Stomach (tissue), 9 donors: ENCODE measurements around the gene XIRP2. TPM values are rescaled to one million over a fixed set of nuclear protein-coding genes. Genes with fewer than 3 reads are reported as not detected.
"Not testable (repeated sequence)": the region's sequence is repeated elsewhere in the genome, so short reads cannot be mapped to it uniquely, and the experiment has no call there.

Source experiments
- DNase-seq, 2 donors: peaks; one replicate each; pipeline versions ENCODE4 v3.0.0 to v3.0.0-alpha.2; 2013 to 2019
- H3K27ac ChIP-seq, 5 donors: fragments of 200-600 bp in 4 of 5; sonication (generic) in 4 of 5; one replicate each; pipeline ENCODE4 v1.5.1; 2013 to 2019; ENCODE audit warnings: mild to moderate bottlenecking in 1 of 5, moderate library complexity in 1 of 5
- H3K27me3 ChIP-seq, 3 donors: fragments of 200-600 bp; sonication (generic); one replicate each; pipeline ENCODE4 v1.5.1; 2017 to 2019; ENCODE audit warnings: mixed run types in 1 of 3
- H3K36me3 ChIP-seq, 4 donors: fragments of 200-600 bp; sonication (generic); 1 replicate in 3 of 4; 2 replicates in 1 of 4; pipeline ENCODE4 v1.5.1; 2016 to 2019
- H3K4me1 ChIP-seq, 4 donors: fragments of 200-600 bp; sonication (generic); one replicate each; pipeline ENCODE4 v1.5.1; 2016 to 2019
- H3K4me3 ChIP-seq, 4 donors: fragments of 200-600 bp; sonication (generic) in 3 of 4; one replicate each; pipeline ENCODE4 v1.5.1; 2016 to 2019; ENCODE audit warnings: mild to moderate bottlenecking in 1 of 4
- H3K9me3 ChIP-seq, 4 donors: fragments of 200-600 bp; sonication (generic); one replicate each; pipeline ENCODE4 v1.5.1; 2016 to 2019
- CTCF ChIP-seq, 7 experiments: fragments of 450-650 bp in 4 of 7; fragments of 200-600 bp in 3 of 7; sonication (generic) in 3 of 7; IDR thresholded peaks; one replicate each; pipeline ENCODE4 v1.5.1; 2016 to 2019; ENCODE audit warnings: antibody characterized with exemption in 7 of 7, control low read depth in 2 of 7, mild to moderate bottlenecking in 1 of 7
- EP300 ChIP-seq: sonication (generic); formaldehyde crosslinking; IDR thresholded peaks from one replicate; pipeline ENCODE4 v1.6.1; 2017; ENCODE audit warnings: antibody characterized with exemption
- POLR2A ChIP-seq, 4 donors: fragments of 450-650 bp; IDR thresholded peaks; one replicate each; pipeline ENCODE4 v1.6.1; 2016; ENCODE audit warnings: antibody characterized with exemption in 4 of 4, control low read depth in 2 of 4, mild to moderate bottlenecking in 1 of 4, moderate library complexity in 1 of 4
- POLR2AphosphoS5 ChIP-seq, 3 donors: sonication (generic); formaldehyde crosslinking; IDR thresholded peaks; one replicate each; pipeline ENCODE4 v1.6.1; 2016; ENCODE audit warnings: antibody characterized with exemption in 3 of 3
- WGBS, 5 donors: extraction: QIAGEN DNeasy Blood & Tissue Kit in 3 of 5; methylation state at CpG; one replicate each; pipeline versions ENCODE4 v1.1.5 to v1.1.7; 2013 to 2018; 5-methylcytosine and 5-hydroxymethylcytosine counted together
- intact Hi-C: fragments of 100-400 bp; cut with DNase I; formaldehyde crosslinking; loops from one replicate; pipeline ENCODE4 v1.15.1; 2023; ENCODE audit warnings: low total_unique reads
- polyA plus RNA-seq, 3 donors: library from polyadenylated mRNA; stranded (reverse); fragments of 200-250 nt; gene quantifications; one replicate each; pipeline ENCODE4 v1.2.3, GENCODE V29; 2013
- total RNA-seq, 5 donors: library from RNA; depleted of rRNA; stranded (reverse); fragments of >200 nt; gene quantifications; one replicate each; pipeline versions ENCODE4 v1.1.0 to v1.2.3, GENCODE V29; 2014 to 2016
- donor health status: healthy with polysubstance abuse.
- donor health status: Bipolar disorder and iron deficiency.
- donor health status: healthy.

Gene XIRP2
- total and polyA plus RNA-seq, 8 donors, result 0.10 to 3.2 (median 0.19) TPM; not detected in 4

GRCh38 chr2:167057446-167057845, 169.2 kb downstream of the XIRP2 start:
- no peaks in the 10 kb centered on the region for H3K27me3 ChIP-seq
- H3K36me3 ChIP-seq, result no peaks in the 10 kb centered on the region
- intact Hi-C loops, result no loop called here
- no peaks in the 10 kb centered on the region for H3K9me3 ChIP-seq
- WGBS, 5 donors, result 60 to 83% (median 79%) methylated on average over 4 of the region's 4 CpGs
- H3K4me1 ChIP-seq, result no peaks in the 10 kb centered on the region
- H3K4me3 ChIP-seq, result no peak overlapping the region
- no peak for TF ChIP-seq POLR2A (IDR thresholded peaks at IDR 0.05)
- TF ChIP-seq EP300, result no peak
- TF ChIP-seq POLR2AphosphoS5 (IDR thresholded peaks at IDR 0.05), result no peak
- TF ChIP-seq CTCF (IDR thresholded peaks at IDR 0.05), result no peak
- no peak overlapping the region for H3K27ac ChIP-seq
- DNase-seq, result no peak

GRCh38 chr2:167059173-167059572, 170.9 kb downstream of the XIRP2 start:
- Histone ChIP-seq H3K27ac (no peak overlapping the region), H3K4me3 (no peak overlapping the region), H3K9me3 (no peaks in the 10 kb centered on the region), H3K36me3 (no peaks in the 10 kb centered on the region), H3K4me1 (no peaks in the 10 kb centered on the region), H3K27me3 (no peaks in the 10 kb centered on the region)
- no peak for TF ChIP-seq POLR2AphosphoS5 (IDR thresholded peaks at IDR 0.05)
- no peak for TF ChIP-seq POLR2A (IDR thresholded peaks at IDR 0.05)
- no peak for TF ChIP-seq EP300
- TF ChIP-seq CTCF (IDR thresholded peaks at IDR 0.05), result no peak
- 90 to 97% (median 96%) methylated on average over 10 of the region's 10 CpGs for WGBS, 5 donors
- intact Hi-C loops, result no loop called here
- no peak for DNase-seq

- H3K4me3 ChIP-seq, result no peak overlapping the region
- peaks cover 0 to 5% (median 0%) of the 10 kb centered on the region in 4 donors for H3K4me1 ChIP-seq
- no peaks in the 10 kb centered on the region for H3K27me3 ChIP-seq
- DNase-seq, result no peak
- H3K9me3 ChIP-seq, result no peaks in the 10 kb centered on the region
- no peaks in the 10 kb centered on the region for H3K36me3 ChIP-seq
- WGBS, 5 donors, result 75 to 93% (median 88%) methylated on average over 1 of the region's 1 CpG
- H3K27ac ChIP-seq, result no peak overlapping the region
- intact Hi-C loops, result no loop called here
- TF ChIP-seq EP300, result no peak
- no peak for TF ChIP-seq POLR2A (IDR thresholded peaks at IDR 0.05)
- no peak for TF ChIP-seq POLR2AphosphoS5 (IDR thresholded peaks at IDR 0.05)
- no peak for TF ChIP-seq CTCF (IDR thresholded peaks at IDR 0.05)
Measured at GRCh38 chr2:167069855-167070254, 181.6 kb downstream of the XIRP2 start.

- H3K27me3 ChIP-seq, intact Hi-C loops, H3K4me1 ChIP-seq, H3K36me3 ChIP-seq, H3K9me3 ChIP-seq, DNase-seq, H3K27ac ChIP-seq, H3K4me3 ChIP-seq: not testable (repeated sequence)
- WGBS, 5 donors, result 92 to 99% (median 98%) methylated on average over 8 of the region's 8 CpGs
Measured at GRCh38 chr2:167075708-167076107, 187.4 kb downstream of the XIRP2 start.

GRCh38 chr2:167098931-167099330, 210.7 kb downstream of the XIRP2 start:
- H3K27me3 ChIP-seq, intact Hi-C loops, H3K36me3 ChIP-seq, H3K4me3 ChIP-seq, H3K4me1 ChIP-seq, H3K9me3 ChIP-seq, H3K27ac ChIP-seq, DNase-seq: not testable (repeated sequence)
- 70 to 83% (median 77%) methylated on average over 2 to 3 of the region's 3 CpGs for WGBS, 5 donors
